Measurements from ENCODE around the gene PPM1D.

PPM1D gene

GRCh38 chr17:60676758-60677307 lies 76.8 kb downstream of the PPM1D start:
- no peak for DNase-seq

- DNase-seq, result peak; percentile 98
Observed at GRCh38 chr17:60677308-60678117, 77.5 kb downstream of the PPM1D start, which contains the start of gene BCAS3. Gene BCAS3, plus strand, starts transcription at chr17:60677851.

- DNase-seq, result no peak
Observed at GRCh38 chr17:60678118-60678444, 78.1 kb downstream of the PPM1D start.

GRCh38 chr17:60679287-60679686 lies 79.3 kb downstream of the PPM1D start:
- DNase-seq, result no peak

- no peak for DNase-seq
Observed at GRCh38 chr17:60680754-60681153, 80.8 kb downstream of the PPM1D start.

- no peak for DNase-seq
Observed at GRCh38 chr17:60685437-60685836, 85.4 kb downstream of the PPM1D start.

- DNase-seq, result no peak
Observed at GRCh38 chr17:60695960-60696359, 96.0 kb downstream of the PPM1D start.

GRCh38 chr17:60699090-60699489 lies 99.1 kb downstream of the PPM1D start:
- DNase-seq, result no peak

- DNase-seq, result no peak
Observed at GRCh38 chr17:60704170-60704569, 104.2 kb downstream of the PPM1D start.

GRCh38 chr17:60712675-60713074 lies 112.7 kb downstream of the PPM1D start:
- no peak for DNase-seq

GRCh38 chr17:60713608-60714007 lies 113.6 kb downstream of the PPM1D start:
- no peak for DNase-seq
